ENCODE measurements around the gene DDI2.

DNA sequence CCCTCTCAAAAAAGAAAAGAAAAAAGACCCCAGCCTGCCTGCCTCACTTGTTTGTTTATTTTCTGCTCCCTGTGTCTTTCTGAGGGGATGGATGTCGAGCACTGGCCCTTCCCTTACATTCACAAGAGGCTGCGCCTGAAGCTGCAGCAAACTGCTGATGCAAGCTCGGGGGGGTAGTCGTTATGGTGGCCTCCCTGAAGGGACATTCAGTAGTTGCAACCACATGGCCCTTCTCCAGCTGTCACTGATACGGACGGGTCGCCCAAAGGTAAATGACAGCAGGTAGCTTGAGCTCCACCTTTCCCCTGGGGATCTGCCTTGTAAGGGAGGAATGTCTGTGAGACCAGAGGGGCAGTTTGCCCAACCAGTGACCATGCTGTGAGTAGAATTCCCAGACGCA lies 84.5 kb downstream of the DDI2 start:
- TF ChIP-seq, protein P1, sequence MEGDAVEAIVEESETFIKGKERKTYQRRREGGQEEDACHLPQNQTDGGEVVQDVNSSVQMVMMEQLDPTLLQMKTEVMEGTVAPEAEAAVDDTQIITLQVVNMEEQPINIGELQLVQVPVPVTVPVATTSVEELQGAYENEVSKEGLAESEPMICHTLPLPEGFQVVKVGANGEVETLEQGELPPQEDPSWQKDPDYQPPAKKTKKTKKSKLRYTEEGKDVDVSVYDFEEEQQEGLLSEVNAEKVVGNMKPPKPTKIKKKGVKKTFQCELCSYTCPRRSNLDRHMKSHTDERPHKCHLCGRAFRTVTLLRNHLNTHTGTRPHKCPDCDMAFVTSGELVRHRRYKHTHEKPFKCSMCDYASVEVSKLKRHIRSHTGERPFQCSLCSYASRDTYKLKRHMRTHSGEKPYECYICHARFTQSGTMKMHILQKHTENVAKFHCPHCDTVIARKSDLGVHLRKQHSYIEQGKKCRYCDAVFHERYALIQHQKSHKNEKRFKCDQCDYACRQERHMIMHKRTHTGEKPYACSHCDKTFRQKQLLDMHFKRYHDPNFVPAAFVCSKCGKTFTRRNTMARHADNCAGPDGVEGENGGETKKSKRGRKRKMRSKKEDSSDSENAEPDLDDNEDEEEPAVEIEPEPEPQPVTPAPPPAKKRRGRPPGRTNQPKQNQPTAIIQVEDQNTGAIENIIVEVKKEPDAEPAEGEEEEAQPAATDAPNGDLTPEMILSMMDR (IDR thresholded peaks at IDR 0.05; ENCODE audit: borderline replicate concordance, extremely low read depth, low read length, poor library complexity, severe bottlenecking): no peak
- TF ChIP-seq EZH2 (IDR thresholded peaks at IDR 0.05; ENCODE audit: borderline replicate concordance, low read depth, low read length, severe bottlenecking): no peak
